ENCODE measurements around the gene CDH23. TPM values are rescaled to one million over a fixed set of nuclear protein-coding genes. Genes with fewer than 3 reads are reported as not detected.

Gene CDH23
- total RNA-seq, 2 donors from 2014 or later: 0.06 TPM; not detected in 1

GRCh38 chr10:71648933-71649320 lies 252.2 kb downstream of the CDH23 start:
- Mint-ChIP-seq H3K4me3 (no peak overlapping the region), H3K27ac (no peak overlapping the region), H3K36me3 (no peaks in the 10 kb centered on the region), H3K9me3 (no peaks in the 10 kb centered on the region), H3K4me1 (ENCODE audit: low read depth in 2 of 2) (no peaks in the 10 kb centered on the region), H3K27me3 (no peaks in the 10 kb centered on the region)
- ATAC-seq (no peak), DNase-seq (ENCODE audit: low spot score) (no peak)

- Mint-ChIP-seq H3K27ac (no peak overlapping the region), H3K4me3 (no peak overlapping the region), H3K36me3 (no peaks in the 10 kb centered on the region), H3K27me3 (no peaks in the 10 kb centered on the region), H3K4me1 (ENCODE audit: low read depth in 2 of 2) (no peaks in the 10 kb centered on the region), H3K9me3 (no peaks in the 10 kb centered on the region)
- DNase-seq (ENCODE audit: low spot score): no peak
- no peak for ATAC-seq
Measured at GRCh38 chr10:71649631-71650030, 252.9 kb downstream of the CDH23 start.

GRCh38 chr10:71650397-71650796 lies 253.7 kb downstream of the CDH23 start:
- no peaks in the 10 kb centered on the region for H3K27me3 Mint-ChIP-seq
- H3K4me1 Mint-ChIP-seq (ENCODE audit: low read depth in 2 of 2): no peaks in the 10 kb centered on the region
- DNase-seq (ENCODE audit: low spot score): no peak
- no peak overlapping the region for H3K27ac Mint-ChIP-seq
- no peak overlapping the region for H3K4me3 Mint-ChIP-seq
- no peaks in the 10 kb centered on the region for H3K36me3 Mint-ChIP-seq
- no peak for ATAC-seq
- H3K9me3 Mint-ChIP-seq: no peaks in the 10 kb centered on the region

DNA sequence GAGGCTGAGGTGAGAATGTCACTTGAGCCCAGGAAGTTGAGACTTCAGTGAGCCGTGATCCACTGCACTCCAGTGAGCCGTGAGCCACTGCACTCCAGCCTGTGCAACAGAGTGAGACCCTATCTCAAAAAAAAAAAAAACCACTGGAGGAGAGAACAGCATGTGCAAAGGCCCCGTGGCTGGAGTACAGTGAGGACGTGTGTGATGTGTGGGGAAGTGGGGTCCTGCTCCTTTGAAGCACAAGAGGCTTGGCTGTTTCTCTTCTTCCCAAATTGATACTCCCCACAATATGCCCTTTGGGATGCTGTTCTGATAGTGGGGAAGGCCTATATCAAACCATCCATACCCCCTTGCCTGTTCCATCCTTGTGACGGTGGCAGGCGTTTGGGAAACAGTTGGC lies 254.7 kb downstream of the CDH23 start:
- no peaks in the 10 kb centered on the region for H3K27me3 Mint-ChIP-seq
- no peak overlapping the region for H3K27ac Mint-ChIP-seq
- H3K36me3 Mint-ChIP-seq: no peaks in the 10 kb centered on the region
- H3K9me3 Mint-ChIP-seq: no peaks in the 10 kb centered on the region
- H3K4me3 Mint-ChIP-seq: no peak overlapping the region
- DNase-seq (ENCODE audit: low spot score): no peak
- no peak for ATAC-seq
- H3K4me1 Mint-ChIP-seq (ENCODE audit: low read depth in 2 of 2): no peaks in the 10 kb centered on the region

- Mint-ChIP-seq H3K4me1 (ENCODE audit: low read depth in 2 of 2) (no peaks in the 10 kb centered on the region), H3K4me3 (no peak overlapping the region), H3K27me3 (no peaks in the 10 kb centered on the region), H3K9me3 (no peaks in the 10 kb centered on the region), H3K27ac (no peak overlapping the region), H3K36me3 (no peaks in the 10 kb centered on the region)
- DNase-seq (ENCODE audit: low spot score): no peak
- ATAC-seq: no peak
Measured at GRCh38 chr10:71651928-71652327, 255.2 kb downstream of the CDH23 start.

- Mint-ChIP-seq H3K4me1 (ENCODE audit: low read depth in 2 of 2) (no peaks in the 10 kb centered on the region), H3K27ac (no peak overlapping the region), H3K27me3 (no peaks in the 10 kb centered on the region), H3K36me3 (no peaks in the 10 kb centered on the region), H3K4me3 (no peak overlapping the region), H3K9me3 (no peaks in the 10 kb centered on the region)
- DNase-seq (ENCODE audit: low spot score) (no peak), ATAC-seq (no peak)
Measured at GRCh38 chr10:71653044-71653443, 256.3 kb downstream of the CDH23 start.

GRCh38 chr10:71656220-71656619 lies 259.5 kb downstream of the CDH23 start:
- Mint-ChIP-seq H3K36me3 (no peaks in the 10 kb centered on the region), H3K27me3 (no peaks in the 10 kb centered on the region), H3K4me3 (no peak overlapping the region), H3K4me1 (ENCODE audit: low read depth in 2 of 2) (no peaks in the 10 kb centered on the region), H3K9me3 (no peaks in the 10 kb centered on the region), H3K27ac (no peak overlapping the region)
- ATAC-seq (no peak), DNase-seq (ENCODE audit: low spot score) (no peak)

GRCh38 chr10:71657604-71658466 lies 261.1 kb downstream of the CDH23 start:
- Mint-ChIP-seq H3K4me3 (no peak overlapping the region), H3K36me3 (no peaks in the 10 kb centered on the region), H3K27me3 (no peaks in the 10 kb centered on the region), H3K27ac (no peak overlapping the region), H3K9me3 (no peaks in the 10 kb centered on the region), H3K4me1 (ENCODE audit: low read depth in 2 of 2) (no peaks in the 10 kb centered on the region)
- ATAC-seq (no peak), DNase-seq (ENCODE audit: low spot score) (no peak)

- Mint-ChIP-seq H3K27me3 (no peaks in the 10 kb centered on the region), H3K27ac (no peak overlapping the region), H3K4me3 (no peak overlapping the region), H3K9me3 (no peaks in the 10 kb centered on the region), H3K36me3 (no peaks in the 10 kb centered on the region), H3K4me1 (ENCODE audit: low read depth in 2 of 2) (no peaks in the 10 kb centered on the region)
- DNase-seq (ENCODE audit: low spot score) (no peak), ATAC-seq (no peak)
Measured at GRCh38 chr10:71658467-71658745, 261.7 kb downstream of the CDH23 start.

GRCh38 chr10:71659111-71659634 lies 262.5 kb downstream of the CDH23 start:
- DNase-seq (ENCODE audit: low spot score) (no peak), ATAC-seq (no peak)
- Mint-ChIP-seq H3K27me3 (no peaks in the 10 kb centered on the region), H3K4me1 (ENCODE audit: low read depth in 2 of 2) (no peaks in the 10 kb centered on the region), H3K27ac (no peak overlapping the region), H3K36me3 (no peaks in the 10 kb centered on the region), H3K9me3 (no peaks in the 10 kb centered on the region), H3K4me3 (no peak overlapping the region)

DNA sequence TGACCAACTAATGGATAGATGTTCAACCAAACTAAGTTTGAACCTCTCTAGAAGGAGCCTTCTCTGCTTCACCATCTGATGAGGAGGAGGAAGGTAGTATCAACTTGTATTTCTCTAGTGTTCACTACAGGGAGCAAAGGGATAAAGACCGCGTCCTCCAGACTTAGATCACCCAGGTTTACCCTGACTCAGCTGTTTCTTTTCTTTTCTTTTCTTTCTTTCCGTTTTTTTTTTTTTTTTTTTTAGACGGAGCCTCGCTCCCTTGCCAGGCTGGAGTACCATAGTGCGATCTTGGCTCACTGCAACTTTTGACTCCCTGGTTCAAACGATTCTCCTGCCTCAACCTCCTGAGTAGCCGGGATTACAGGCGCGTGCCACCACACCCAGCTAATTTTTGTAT lies 263.0 kb downstream of the CDH23 start:
- no peak for ATAC-seq
- Mint-ChIP-seq H3K9me3 (no peaks in the 10 kb centered on the region), H3K4me3 (no peak overlapping the region), H3K27me3 (no peaks in the 10 kb centered on the region), H3K4me1 (ENCODE audit: low read depth in 2 of 2) (no peaks in the 10 kb centered on the region), H3K27ac (no peak overlapping the region), H3K36me3 (no peaks in the 10 kb centered on the region)
- DNase-seq (ENCODE audit: low spot score): no peak

DNA sequence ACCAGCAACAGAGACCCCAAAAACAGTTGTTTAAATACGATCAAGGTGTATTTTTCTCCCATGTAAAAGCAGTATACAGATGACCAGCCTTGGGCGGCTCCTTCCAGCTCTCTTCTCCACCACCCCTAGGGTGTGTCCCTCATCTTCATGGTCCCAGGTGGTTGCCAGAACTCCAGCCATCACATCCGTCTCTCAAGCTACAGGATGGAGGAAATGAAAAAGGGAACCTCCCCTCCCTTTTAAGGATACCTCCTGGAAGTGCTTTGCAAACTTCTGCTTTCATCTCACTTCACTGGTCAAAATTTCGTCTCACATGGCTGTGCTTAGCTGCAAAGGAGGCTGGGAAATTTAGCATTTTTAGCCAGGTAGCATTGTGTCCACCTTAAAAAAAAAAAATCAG lies 263.6 kb downstream of the CDH23 start:
- H3K27me3 Mint-ChIP-seq: no peaks in the 10 kb centered on the region
- H3K9me3 Mint-ChIP-seq: no peaks in the 10 kb centered on the region
- DNase-seq (ENCODE audit: low spot score) (no peak), ATAC-seq (no peak)
- no peak overlapping the region for H3K27ac Mint-ChIP-seq
- no peaks in the 10 kb centered on the region for H3K4me1 Mint-ChIP-seq (ENCODE audit: low read depth in 2 of 2)
- H3K4me3 Mint-ChIP-seq: no peak overlapping the region
- H3K36me3 Mint-ChIP-seq: no peaks in the 10 kb centered on the region

- Mint-ChIP-seq H3K27me3 (no peaks in the 10 kb centered on the region), H3K4me1 (ENCODE audit: low read depth in 2 of 2) (peaks cover 0 to under 1% of the 10 kb centered on the region in 2 donors), H3K36me3 (no peaks in the 10 kb centered on the region), H3K4me3 (no peak overlapping the region), H3K9me3 (no peaks in the 10 kb centered on the region), H3K27ac (no peak overlapping the region)
- no peak for DNase-seq (ENCODE audit: low spot score)
- ATAC-seq: no peak
Measured at GRCh38 chr10:71661060-71661622, 264.4 kb downstream of the CDH23 start.

DNA sequence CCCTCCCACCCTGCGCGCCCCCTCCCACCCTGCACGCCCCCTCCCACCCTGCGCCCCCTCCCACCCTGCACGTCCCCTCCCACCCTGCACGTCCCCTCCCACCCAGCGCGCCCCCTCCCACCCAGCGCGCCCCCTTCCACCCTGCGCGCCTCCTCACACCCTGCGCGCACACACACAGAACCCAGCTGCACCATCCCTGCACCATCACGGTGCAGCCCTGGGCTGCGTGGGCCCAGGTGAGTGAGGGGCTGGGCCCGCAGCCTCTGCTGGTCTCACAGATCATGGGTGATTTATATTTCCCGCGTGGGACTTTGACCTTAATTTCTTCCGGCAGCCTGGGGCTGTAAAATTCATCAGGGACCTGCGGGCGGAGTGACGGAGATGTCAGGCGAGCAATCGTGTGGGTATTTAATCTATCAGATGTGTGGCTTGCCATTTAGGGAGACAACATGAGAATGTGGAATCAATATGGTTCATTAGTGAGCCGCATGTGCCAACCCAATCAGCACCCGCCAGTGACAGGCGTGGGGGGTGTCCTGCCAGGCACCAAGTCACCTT lies 265.1 kb downstream of the CDH23 start:
- Mint-ChIP-seq H3K27ac (no peak overlapping the region), H3K4me1 (ENCODE audit: low read depth in 2 of 2) (peaks cover under 1 to 5% of the 10 kb centered on the region in 2 donors), H3K9me3 (no peaks in the 10 kb centered on the region), H3K27me3 (peaks cover 0 to 4% of the 10 kb centered on the region in 2 donors), H3K36me3 (no peaks in the 10 kb centered on the region), H3K4me3 (no peak overlapping the region)
- ATAC-seq (no peak), DNase-seq (ENCODE audit: low spot score) (no peak)

Data from natural killer cell treated with Interleukin-12 subunit alpha and Interleukin-12 subunit beta and Interleukin-15 and Interleukin-18, amount 100 ng/mL, for 72 hours (primary cell).